Fibroblast of lung (primary cell): ENCODE data around the gene TARBP2.

Source experiments
- EZH2 ChIP-seq: IDR thresholded peaks from 2 replicates; pipeline ENCODE4 v1.5.1; 2012; ENCODE audit warnings: low read length, control low read depth, mild to moderate bottlenecking; ENCODE audit errors: missing control alignments
- TF ChIP-seq, protein P1 (sequence below), 2 donors: IDR thresholded peaks in 1 of 2; conservative IDR thresholded peaks in 1 of 2; 1 replicate in 1 of 2; 2 replicates in 1 of 2; pipeline ENCODE4 v1.5.1; 2011 to 2012; ENCODE audit warnings: low read length in 2 of 2, control low read depth in 1 of 2, inconsistent platforms in 1 of 2, low read depth in 1 of 2, mild to moderate bottlenecking in 1 of 2

DNA sequence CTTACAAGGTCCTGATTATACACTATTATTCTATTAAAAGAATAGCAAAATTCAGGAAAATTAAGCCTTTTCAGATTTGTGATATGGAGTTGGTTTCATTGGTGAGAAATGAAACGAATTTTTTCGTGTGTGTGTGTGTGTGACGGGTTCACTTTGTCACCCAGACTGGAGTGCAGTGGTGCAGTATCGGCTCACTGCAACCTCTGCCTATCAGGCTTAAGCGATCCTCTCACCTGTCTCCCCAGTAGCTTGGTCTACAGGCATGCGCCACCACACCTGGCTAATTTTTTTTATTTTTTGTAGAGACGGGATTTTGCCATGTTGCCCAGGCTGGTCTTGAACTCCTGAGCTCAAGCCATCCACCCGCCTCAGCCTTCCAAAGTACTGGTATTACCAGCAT is 39.5 kb upstream of the TARBP2 start:
- TF ChIP-seq, protein P1, sequence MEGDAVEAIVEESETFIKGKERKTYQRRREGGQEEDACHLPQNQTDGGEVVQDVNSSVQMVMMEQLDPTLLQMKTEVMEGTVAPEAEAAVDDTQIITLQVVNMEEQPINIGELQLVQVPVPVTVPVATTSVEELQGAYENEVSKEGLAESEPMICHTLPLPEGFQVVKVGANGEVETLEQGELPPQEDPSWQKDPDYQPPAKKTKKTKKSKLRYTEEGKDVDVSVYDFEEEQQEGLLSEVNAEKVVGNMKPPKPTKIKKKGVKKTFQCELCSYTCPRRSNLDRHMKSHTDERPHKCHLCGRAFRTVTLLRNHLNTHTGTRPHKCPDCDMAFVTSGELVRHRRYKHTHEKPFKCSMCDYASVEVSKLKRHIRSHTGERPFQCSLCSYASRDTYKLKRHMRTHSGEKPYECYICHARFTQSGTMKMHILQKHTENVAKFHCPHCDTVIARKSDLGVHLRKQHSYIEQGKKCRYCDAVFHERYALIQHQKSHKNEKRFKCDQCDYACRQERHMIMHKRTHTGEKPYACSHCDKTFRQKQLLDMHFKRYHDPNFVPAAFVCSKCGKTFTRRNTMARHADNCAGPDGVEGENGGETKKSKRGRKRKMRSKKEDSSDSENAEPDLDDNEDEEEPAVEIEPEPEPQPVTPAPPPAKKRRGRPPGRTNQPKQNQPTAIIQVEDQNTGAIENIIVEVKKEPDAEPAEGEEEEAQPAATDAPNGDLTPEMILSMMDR (conservative IDR thresholded peaks at IDR 0.05 in 1 of 2, IDR thresholded peaks at IDR 0.05 in 1 of 2; ENCODE audit: low read depth in 1 of 2, low read length in 2 of 2): no peak
- no peak for TF ChIP-seq EZH2
